NCI-H774 (cell line): ENCODE results near the gene CSAD.

ENCODE experiments used
- DNase-seq: peaks from one replicate; lab custom pipeline; 2025; lab: John Stamatoyannopoulos, UW

CSAD gene

DNA sequence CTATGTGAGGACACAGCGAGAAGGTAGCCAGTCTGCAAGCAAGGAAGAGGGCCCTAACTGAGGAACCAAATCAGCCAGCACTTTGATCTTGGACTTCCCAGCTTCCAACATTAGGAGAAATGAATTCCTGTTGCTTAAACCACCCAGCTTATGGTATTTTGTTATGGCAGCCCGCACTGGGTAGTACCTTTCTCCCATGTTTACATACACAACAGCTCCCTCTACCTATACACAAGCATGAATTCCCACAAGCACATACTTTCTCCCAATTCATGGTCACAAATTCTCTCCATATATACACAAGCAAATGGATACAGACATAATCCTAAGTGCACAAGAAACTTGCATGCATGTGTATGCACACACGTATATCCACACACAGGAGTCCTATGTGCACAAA lies 19.0 kb upstream of the CSAD start:
- no peak for DNase-seq

DNA sequence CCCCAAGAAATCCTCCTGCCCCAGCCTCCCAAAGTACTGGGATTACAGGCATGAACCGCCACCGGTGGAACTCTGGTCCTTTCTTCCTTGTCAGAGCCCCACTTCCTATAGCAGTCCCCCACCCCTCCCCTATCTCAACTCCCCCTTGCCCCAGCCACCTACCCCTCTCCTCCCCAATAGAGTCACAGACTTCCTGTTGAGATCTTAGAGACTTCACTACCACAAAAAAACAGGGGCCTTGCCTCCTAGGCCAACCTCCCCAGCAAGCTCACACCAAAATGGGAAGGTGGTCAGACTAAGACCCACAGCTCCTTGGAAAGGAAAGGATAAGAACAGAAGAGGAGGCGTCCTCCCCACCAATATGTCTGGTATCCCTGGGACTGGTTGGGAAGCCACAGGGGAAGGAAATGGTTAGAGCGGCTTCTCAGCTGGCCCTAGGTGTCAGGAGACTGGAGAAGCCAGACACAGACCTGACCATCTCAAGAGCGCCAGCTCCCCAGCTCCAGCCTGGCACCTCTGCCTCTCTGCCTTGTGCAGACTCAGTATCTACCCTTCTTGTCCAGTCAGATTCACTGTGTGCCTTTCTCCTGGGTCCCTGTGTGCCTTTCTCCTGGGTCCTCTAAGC lies 17.9 kb upstream of the CSAD start:
- no peak for DNase-seq

DNA sequence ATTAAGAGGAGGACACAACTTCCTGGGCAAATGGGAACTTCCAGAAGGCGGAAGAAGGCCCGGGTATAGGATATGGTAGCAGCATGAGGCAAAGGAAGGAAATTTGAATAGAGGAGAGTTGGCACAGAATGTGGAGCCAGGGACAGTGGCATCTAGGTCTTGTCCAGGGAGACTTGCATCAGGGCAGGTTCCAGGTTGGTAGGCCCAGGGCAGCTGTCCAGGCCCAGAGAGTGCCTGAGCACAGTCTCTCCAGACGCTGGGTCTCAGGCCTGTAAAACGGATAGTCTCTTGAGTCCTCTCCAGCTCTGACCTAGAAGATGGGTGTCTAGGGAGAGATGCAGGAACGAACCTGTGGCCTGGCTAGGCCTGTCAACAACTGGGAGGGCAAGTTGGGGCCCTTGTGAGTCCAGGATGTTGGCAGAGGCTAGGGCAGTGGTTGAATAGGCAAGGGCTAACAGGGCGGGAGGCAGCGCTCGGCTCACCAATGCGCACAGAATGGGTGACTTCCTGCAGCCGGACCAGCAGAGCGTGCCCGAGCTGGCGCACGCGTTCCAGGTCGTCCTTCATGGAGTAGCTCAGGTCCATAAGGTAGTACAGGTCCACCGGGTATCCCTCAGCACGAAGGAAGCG lies 16.4 kb upstream of the CSAD start:
- DNase-seq, result no peak

- DNase-seq, result no peak
Measured at GRCh38 chr12:53196486-53196885, 15.8 kb upstream of the CSAD start.

DNA sequence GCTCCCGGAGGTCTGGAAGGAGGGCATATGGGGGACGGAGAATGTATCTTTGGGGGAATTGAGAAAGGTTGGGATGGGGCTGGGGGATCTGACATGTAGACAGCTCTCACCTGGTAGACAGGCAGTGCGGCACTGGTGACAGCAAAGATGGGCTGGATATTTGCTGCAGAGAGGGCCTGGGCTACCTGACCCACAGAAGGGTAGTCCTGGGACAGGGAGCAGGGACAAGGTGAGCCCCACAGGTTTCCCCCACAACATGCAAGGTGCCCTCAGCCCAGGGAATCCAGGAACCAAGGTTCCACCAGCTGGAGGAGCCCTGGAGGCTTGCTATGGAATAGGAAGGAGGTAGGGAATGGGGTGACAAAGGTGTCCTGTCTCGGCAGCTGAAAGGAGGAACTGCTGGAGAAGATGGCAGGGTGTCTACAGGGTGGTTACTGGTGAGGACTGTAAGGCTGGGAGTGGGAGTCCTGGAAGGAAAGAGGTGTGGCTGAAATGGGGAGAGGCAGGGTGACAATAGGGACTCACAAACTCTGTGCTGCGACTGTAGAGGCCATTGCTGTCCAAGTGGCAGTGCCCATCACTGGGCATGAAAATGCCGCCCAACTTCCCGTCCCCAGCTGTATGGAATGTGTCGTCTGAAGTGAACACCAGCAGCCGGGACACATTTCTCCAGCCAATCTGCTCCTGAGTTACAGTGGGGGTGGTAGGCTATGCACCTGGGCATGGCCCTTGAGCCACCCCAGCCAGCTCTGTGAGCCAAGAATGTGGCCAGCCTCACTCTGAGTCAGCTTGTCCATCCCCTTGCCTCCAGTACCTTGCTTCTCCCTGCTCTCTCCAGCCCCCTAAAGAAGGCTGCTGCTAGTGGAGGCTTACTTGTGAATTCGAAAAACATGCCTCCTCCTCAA lies 15.0 kb upstream of the CSAD start:
- no peak for DNase-seq

GRCh38 chr12:53194973-53195372 lies 14.2 kb upstream of the CSAD start:
- DNase-seq, result no peak

DNA sequence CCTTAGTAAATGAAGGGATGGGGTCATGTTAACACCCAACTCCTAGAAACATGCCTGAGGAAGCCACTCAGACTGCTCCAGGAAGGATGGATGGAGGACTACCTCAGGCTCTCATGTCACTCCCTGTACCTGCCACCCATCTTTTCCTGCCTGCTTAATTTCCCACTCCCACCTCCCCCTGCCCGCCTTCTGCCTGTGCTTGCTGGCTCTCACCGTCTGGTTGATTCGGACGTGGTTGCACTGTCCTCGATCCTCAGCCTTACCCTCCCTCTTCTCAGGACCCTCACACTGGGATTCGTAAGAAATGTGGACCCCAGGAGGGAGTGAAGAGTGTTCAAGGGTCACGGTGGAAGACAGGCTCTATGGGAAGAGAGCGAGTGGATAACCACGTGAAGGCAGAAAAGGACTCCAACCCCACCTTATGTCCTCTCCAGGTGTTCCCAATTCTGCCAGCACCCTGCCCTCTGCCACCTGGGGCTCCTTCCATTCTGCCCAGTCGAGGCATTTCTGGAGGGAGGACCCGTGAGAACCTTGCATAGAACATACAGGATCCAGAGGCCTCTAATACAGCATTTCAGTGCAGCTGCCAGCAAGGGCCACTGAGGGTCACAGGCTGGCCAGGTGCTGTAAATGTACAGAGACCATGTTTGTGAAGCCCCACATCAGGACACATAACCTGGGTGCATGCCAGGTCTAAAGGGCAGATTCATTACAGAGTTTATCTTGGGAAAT lies 13.4 kb upstream of the CSAD start:
- no peak for DNase-seq

DNA sequence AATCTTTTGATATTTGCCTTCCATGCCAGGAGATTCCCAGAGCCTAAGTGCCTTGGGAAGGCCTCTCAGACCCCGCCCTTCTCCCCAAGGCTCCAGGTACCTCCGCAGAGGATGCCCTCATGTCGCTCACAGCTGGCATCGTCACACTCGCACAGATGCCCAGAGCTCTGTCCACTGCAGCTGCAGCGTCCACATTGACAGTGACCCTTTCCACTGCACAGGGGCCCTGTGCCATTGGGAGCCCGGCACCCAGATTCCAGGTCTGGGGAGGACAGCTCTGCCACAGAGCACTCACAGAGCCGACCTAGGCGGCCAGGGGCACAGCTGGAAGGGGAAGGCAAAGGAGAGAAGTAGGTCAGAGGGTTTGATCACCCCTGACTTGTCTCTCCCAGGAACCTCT lies 12.3 kb upstream of the CSAD start:
- no peak for DNase-seq

GRCh38 chr12:53192531-53193021 lies 11.9 kb upstream of the CSAD start:
- no peak for DNase-seq

DNA sequence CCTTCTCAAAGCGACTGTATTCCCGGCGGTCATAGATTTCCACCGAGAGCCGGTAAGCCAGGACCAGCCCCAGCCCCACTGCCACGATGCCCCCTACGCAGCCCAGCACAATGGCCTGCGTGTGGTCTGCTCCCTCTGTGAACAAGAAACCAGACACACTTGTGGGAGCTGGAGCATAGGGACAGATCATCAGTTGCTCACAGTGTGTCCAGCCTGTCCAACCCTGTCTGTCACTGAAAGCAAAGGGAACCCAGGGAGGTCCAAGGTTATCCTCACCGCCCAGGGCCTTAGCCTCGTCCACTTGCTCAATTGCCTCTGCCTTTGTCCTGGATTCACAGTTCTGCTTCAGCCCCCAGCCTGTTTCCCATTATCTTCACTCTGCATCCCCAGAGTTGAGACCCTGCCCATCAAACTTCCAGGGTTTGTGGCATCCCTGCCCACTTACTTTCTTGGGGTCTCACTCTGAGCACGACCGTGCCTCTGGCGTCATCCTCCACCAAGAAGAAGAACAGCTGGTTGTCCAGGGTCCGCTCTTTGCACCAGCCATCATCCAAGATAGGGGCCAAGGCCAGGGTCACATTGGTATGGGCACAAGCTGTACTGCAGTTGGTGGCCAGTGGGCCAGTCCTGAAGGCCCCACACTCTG lies 11.3 kb upstream of the CSAD start:
- DNase-seq, result no peak

DNA sequence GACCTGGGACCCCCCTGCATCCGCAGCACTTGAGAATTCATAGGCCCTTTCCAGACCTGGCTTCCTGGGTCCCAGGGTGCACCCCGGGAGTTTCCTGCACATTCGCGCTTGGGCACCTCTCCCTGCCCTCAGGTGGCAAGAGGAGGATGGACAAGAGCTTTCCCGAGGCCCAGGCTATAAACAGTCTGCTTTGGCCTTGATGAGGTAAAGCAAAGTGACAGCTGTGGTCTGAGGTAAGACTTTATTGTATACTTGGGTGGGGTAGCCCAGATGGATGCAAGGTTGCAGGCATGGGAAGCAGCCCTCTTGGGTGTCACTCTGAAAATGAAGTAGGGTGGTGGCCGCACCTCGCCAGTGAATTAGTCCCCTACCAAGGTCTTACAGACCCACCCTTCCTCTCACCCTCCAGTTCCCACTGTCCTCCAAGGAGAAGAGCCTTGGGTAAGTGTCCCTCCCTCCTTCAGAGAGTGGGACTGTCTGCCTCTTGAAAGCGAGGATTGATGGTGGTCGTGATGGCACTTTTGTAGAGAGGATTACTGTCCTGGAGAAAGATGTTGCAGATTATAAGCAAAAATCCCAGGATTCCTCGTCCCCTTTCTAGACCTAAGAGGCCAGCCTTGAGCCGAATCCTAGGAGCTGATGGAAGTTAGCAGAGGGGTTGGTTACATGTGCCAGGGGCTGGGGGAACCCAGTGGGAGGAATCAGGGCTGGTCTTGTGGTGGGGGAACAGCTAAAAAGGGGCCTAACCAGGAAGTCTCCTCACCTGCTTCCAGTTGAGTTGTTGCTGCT lies 10.6 kb upstream of the CSAD start:
- DNase-seq, result no peak

DNA sequence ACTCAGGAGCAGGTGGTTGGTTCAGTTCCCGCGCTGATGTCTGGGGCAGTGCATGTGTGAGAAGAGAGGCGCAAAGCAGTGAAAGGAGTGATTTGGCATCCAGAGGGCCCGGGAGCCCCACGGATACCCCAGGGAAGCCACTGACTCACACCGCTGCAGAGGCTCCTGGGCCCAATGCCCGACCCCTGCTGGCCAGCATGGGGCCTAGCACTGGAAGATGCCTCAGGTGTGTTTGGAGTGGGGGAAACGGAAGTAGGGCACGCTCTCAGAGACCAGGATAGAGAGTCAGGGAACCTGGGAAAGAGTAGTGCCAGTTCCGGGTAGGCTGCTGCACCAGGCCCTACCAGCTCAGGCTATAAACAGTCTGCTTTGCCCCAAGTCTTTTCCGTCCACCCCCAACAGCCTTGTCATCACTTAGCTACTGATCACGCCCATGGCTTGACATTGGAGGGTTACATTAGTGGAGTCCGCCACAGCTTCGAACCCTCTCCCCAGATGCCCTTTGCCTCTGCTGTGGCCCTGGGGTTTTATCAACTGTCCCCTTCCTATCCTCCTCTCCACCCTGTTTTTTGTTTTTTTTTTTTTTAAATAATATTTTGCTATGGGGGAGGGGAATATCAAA lies 9.5 kb upstream of the CSAD start:
- DNase-seq, result peak; percentile 23

- no peak for DNase-seq
Measured at GRCh38 chr12:53187145-53187899, 6.6 kb upstream of the CSAD start.

GRCh38 chr12:53186745-53187144 lies 6.0 kb upstream of the CSAD start:
- DNase-seq, result no peak

- no peak for DNase-seq
Measured at GRCh38 chr12:53185582-53186153, 4.9 kb upstream of the CSAD start.

DNA sequence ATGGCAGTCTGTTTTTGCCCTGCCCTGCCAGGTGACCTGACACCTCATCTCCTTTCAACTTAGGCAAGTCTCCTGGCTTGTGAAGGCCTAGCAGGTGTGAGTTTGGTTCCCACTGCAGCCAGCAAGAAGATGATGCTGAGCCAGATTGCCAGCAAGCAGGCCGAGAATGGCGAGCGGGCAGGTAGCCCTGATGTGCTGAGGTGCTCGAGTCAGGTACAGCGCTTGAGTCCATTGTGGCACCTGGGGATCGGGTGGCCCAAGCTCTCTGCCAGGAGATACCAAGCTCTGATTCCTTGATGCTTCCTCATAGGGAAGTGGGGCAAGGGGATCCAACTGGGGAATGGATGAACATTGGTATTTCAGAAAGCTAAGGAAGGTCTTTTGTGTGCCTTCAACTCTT lies 4.1 kb upstream of the CSAD start:
- no peak for DNase-seq

DNA sequence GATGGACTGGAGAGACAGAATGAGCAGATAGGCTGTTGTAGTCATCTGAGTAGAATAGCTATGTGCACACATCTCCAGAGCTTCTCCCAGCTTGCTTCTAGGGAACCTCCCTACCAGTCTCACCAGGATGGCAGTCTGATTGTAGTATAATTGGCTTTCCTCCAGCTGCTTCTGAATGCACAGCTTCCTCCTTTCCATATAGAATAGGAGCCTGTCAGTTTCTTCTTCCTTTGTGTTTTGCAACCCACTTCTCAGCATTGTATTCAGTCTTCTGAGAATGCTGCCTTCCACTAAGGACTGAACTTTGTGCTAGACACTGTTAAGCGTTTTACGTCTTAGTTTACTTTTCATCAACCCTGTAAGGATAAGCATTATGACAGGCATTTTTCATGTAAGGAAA lies 2.2 kb upstream of the CSAD start:
- DNase-seq, result no peak

- DNase-seq, result no peak
Measured at GRCh38 chr12:53181935-53182334, 1.2 kb upstream of the CSAD start.

DNA sequence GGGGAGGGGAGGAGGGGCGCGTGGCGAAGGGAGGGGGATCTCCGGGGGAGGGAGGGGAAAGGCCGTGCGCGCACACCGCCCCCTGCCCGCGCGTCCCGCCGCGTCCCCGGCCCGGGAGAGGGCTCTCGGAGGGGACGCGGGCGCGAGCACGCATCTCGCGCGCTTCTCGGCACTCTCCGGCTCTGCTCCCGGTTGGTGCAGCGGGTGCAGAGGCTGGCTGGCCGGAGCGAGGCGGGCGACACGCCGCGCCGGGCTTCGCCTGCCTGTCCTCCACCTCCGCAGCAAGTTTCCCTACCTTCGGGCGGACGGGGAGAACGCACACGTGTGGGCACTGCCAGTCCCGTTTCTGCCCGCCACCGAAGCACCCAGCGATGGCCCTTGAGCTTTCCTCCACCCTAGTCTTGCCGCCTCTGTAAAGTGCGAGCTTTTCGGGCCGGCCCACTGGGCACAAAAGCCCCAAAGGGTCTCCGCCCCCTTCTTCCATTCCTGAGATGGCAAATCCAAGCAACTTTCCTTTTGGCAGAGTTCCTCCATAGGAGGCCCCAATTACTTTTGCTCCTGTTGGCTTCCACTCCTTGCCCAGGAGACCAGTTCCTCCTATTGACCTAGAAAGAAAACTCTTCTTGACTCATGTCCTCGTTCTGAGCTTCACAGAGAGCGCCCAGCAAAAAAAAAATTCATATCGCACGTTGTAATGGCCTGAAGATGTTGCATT lies 363 bp upstream of the CSAD start:
- peak; percentile 90 for DNase-seq
